Measurements from ENCODE around the gene ULBP3.
A peak's percentile ranks its signal among the peaks of the same experiment; 100 is the strongest.

The ULBP3 gene

DNA sequence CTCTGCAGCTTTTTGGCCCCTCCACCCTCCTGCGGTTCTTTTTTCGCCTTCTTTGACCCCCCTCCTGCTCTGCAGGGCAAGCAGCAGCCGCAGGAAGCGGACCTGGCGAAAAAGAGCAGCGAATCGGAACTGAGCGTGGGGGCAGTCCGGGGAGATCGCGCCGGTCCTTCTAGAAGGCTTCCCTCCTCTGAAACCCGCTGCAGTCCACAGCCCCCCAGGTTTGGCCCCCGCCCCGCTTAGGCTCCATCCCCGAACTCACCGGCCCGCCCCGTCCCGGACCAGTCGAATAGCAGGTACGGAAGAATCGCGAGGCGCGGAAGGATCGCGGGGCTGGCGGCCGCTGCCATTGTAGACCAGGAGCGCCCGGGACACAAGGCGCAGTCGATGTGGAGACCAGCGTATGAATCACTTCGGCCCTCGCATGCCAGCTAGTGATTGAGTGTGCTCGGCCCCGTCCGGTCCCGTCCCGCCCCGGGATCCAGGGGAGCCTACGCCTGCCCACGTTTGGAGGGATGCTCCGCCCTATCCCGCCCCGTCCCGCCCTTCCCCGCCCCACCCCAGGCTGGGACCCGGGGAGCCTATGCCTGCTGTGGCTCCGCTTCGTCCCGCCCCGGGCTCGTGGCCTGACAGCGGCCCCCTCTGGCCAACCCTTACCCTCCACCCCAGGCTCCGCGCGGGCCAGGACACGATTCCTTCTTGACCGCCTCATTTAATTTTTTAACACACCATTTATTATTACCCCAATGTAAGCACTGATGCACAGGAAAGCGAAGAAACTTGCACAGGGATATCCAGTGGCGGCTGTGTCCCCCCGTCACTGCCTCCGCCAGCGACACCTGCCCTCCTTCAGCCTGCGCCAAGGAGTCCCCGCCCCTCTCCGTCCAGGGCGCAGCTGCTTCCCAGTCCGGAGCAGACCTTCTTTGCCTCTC, at the start of gene ULBP3:
Gene ULBP3, minus strand, starts transcription at position 402 of the 929 bp plus-strand sequence. Its CDS starts 55 bp downstream, at position 347.
- DNase-seq (ENCODE audit: extremely low read depth in 1 of 2, low read depth in 1 of 2), result peak; percentile 62 to 70

DNA sequence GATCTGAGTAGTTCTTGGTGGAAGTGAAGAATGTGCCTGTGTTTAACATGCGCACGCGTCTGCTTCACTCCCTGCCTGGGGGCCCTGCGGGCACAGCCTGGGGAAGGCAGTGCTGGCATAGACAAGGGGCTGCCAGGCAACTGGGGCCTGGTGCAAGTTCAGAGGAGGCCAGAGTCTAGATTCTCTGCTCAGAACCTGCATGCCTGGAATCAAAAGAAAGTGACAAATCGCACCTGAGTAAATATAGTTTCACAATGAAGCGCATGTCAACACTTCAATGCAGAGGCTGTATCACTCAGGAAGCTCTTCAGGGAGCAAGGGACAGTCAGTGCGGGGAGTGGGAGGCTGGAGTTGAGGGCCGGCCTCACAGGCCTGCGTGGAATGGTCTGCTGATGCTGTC, 49.7 kb upstream of the ULBP3 start:
- DNase-seq (ENCODE audit: extremely low read depth in 1 of 2, low read depth in 1 of 2), result no peak

DNA sequence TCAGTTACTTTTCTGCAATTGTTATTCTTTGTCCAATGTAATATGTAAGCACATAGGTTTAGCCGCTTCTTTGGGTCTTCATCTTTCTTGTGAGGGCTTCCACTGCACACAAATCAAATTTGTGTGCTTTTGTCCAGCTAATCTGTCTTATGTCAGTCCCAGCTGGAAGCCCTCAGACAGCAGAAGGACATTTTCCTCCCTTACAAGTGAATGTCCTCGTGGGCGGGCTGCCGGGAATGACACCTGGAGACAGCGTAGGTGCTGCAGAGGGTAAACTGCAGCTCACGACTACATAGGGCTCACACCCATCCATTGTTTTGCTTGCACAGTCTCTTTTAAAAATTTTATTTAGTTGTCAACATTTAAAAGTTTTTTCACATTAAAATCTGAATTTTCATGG, 49.3 kb upstream of the ULBP3 start:
- DNase-seq (ENCODE audit: extremely low read depth in 1 of 2, low read depth in 1 of 2), result no peak

DNA sequence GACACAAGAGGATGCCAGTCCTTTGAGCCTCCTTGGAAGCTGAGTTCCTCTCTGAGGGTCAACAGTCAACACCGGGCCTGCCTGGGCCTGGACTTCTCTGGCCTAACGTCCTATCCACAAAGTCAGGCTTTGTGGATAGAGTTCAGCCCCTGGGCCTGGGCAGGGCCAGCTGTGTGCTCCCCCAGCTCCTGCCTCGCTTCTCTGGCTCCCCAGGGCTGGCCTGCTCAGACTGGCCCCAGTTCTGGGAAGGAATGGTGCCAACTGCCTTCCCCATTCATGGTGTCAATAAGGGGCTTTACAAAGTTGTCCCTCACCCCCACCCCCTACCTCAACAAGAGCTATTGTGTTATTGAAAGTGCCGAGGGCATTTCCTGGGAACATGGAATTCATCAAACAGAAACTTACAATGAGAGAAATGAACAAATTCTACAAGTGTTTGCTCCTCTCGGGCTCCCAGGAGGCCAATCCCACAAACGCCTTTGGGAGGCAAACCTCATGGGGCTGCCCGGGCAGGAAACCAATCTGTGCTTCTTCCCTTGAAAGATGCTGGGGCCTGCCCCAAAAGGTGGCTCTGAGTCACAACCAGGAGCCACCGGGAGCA, 47.4 kb upstream of the ULBP3 start:
- DNase-seq (ENCODE audit: extremely low read depth in 1 of 2, low read depth in 1 of 2), result no peak

DNA sequence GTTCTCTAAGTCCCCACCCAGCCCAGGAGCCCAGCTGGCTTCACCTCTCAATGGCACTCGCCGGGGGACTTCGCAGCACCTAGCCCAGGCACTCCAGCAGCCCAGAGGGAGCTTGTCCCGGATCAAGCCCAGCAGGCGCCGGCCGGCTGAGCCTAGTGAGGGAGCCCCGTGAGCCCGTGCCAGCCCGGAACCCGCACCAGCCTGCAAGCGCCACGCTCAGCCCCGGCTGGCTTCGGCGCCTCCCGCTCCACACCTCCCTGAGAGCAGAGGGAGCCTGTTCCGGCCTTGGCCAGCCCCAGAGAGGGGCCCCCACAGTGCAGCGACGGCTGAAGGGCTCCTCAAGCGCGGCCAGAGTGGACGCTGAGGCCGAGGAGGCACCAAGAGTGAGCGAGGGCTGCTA, 46.8 kb upstream of the ULBP3 start:
- DNase-seq (ENCODE audit: extremely low read depth in 1 of 2, low read depth in 1 of 2), result no peak

DNA sequence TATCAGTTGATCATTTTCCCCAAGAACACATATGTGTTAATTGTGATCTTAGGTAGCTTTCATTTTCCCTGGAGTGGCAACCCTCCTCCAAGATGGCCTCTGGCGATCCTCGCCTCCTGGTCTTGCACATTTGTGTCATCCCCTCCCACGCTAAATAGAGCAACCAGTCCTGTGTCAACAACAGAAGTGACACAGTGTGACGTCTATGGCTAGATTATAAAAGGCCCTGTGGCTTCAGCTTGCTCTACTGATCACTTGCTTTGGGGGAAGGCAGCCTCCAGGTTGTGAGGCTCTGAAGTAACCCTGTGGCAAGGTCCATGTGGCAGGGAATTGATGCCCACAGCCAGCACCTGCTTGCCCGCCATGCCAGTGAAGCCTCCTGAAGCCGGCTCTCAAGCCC, 43.3 kb upstream of the ULBP3 start:
- DNase-seq (ENCODE audit: extremely low read depth in 1 of 2, low read depth in 1 of 2), result no peak

DNA sequence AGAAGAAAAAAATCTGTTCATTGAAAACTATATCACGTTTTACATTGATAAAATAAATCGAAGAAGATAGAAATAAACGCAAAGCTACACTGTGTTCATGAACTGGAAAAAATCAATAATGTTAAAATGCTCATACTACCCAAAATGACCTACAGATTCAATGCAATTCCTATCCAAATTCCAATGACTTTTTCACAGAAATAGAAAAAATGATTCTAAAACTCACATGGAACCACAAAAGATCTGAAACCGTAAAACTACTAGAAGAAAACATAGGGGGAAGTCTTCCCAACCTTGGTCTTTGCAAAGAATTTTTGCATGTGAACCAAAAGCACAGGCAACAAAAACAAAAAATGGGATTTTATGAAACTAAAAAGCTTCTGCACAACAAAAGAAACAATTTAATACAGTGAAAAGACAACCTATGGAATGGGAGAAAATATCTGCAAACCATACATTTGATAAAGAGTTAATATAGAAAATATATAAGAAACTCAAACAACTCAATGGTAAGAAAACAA, 33.9 kb upstream of the ULBP3 start:
- no peak for DNase-seq (ENCODE audit: extremely low read depth in 1 of 2, low read depth in 1 of 2)

DNA sequence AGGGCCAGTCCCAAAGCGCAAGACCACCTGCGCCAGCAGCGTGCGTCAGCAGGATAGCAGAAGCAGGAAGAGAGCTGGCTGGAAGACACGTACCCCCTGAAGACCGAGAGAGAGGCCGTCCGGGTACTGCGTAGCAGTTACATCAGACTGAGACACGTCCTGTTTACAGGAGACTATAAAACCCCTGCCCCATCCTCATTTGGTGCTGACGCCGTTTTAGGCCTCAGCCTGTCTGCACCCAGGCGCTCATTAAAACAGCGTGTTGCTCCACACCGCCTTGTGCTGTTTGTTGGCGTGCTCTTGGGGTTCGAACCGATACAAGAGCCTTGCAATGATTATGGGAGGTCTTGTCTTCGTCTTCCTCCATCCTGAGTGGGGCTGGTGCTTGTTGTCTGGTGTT, 31.8 kb upstream of the ULBP3 start:
- no peak for DNase-seq (ENCODE audit: extremely low read depth in 1 of 2, low read depth in 1 of 2)

DNA sequence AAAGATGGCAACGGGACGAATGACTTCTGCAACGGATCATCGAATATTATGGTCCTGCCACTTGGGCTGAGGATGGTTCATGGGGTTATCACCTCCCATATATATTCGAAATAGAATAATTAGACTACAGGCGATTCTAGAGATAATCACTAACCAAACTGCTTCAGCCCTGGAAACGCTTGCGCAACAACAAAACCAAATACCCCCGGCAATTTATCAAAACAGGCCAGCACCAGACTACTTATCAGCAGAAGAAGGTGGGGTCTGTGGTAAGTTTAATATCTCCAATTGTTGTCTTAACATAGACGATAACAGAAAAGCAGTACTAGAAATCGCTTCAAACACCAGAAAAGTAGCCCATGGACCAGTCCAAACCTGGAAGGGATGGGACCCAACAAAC, 31.0 kb upstream of the ULBP3 start:
- no peak for DNase-seq (ENCODE audit: extremely low read depth in 1 of 2, low read depth in 1 of 2)

DNA sequence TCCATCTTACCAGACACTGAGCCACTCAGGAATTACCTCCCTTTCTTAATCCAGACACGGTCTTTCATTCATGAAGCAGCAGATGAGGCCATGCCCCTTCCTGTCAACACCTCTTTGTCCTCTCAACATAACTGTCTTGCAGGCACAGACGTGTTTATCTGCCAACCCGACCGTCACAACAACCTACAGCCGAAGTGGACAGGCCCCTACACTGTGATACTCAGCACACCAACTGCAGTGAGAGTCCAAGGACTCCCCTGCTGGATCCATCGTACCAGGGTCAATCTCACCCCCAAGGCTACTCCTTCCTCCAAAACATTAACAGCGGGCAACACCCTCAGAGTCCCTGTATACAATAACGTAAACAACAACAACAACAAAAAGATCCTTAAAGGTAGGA, 30.6 kb upstream of the ULBP3 start:
- no peak for DNase-seq (ENCODE audit: extremely low read depth in 1 of 2, low read depth in 1 of 2)

DNA sequence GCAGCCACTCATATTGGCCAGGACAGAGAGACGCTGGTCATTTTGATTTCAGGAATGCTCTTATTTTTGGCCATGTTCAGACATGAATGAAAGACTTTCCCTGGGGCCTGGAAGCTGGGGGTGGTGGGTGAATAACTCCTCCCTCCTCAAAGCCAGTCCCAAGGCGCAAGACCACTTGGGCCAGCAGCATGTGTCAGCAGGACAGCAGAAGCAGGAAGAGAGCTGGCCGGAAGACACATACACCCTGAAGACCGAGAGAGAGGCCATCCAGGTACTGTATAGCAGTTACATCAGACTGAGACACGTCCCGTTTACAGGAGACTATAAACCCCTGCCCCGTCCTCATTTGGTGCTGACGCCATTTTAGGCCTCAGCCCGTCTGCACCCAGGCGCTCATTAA, 29.2 kb upstream of the ULBP3 start:
- no peak for DNase-seq (ENCODE audit: extremely low read depth in 1 of 2, low read depth in 1 of 2)

DNA sequence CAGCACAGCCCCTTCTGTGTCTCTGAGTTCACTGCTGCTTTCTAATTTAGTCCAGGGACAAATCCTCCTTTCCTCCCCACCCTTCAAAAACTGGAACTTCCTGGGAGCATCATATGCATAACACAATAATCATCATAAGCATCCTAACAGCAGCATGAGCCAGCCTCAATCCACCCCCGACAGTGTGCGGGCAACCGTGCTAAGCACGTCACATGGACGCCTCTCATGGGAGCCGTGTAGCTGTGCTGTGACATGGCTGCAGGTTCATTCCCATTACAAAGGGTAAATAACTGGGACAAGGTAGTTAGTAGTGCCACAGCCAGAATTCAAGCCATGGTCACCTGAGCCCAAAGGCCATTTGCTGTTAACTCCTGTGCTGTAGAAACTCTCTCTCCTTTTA, 24.5 kb upstream of the ULBP3 start:
- no peak for DNase-seq (ENCODE audit: extremely low read depth in 1 of 2, low read depth in 1 of 2)

DNA sequence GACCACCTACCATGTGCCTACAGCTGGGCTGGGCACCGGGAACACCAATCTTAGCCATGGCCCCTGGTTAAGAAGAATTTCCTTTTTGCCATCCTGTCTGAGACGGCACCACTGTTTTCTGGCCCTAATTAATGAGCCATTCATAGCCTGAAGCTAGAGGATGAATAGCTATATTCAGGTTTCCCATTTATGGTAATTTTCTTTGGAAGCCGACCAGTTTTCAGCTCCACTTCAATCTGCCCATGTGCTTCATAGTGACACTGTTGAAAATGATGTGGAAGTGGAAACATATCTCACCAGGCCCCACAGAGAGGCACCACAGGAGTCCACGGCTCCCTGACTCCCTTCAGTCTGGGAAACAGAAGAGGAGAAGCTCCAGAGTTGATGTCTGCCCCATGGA, 22.6 kb upstream of the ULBP3 start:
- DNase-seq (ENCODE audit: extremely low read depth in 1 of 2, low read depth in 1 of 2), result no peak

DNA sequence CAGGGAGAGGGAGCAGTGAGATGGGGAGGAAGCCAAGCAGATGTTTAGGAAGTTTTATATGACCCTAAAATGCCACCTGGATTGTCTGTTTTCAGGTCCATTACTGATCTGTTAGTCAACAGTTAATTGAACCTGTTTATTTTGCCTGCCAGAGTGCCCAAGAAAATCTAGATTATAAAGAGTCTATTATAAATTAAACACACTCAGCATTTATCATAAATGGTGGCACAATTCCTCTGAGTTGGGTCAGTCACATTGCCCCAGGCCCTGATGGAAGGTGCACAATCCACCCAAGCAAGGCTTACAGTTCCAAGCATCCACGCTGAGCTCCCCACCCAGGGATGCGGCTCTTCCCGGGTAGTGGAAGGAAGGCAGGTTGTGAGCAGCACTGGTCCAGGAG, 21.4 kb upstream of the ULBP3 start:
- DNase-seq (ENCODE audit: extremely low read depth in 1 of 2, low read depth in 1 of 2), result no peak

DNA sequence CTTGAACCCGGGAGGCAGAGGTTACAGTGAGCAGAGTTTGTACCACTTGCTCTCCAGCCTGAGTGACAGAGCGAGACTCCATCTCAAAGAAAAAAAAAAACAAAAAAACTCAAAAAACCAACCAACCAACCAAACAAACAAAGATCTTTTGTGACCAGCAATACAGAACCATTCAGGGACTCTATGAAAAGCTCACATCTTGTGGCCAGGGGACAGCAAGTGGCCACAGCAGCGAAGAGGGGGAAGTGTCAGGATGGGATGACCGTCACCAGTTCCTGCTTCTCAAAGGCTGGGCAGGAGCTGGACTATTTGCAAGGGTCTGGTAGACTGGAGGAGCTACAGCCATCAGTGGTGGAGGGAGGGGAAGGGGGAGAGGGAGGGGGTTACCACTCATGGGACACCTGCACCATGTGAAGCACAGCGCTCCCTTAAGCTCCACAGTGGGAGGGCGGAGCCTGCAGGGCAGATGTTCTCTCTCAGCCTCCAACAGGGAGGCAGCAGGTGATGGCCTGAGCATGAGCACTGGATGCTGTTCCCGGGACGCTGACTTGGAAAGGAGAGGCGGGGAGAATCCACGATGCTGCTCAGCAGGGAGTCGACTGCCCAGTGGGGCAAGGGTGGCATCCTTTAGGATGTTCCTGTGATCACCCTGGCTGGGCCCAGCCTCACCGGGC, 19.7 kb upstream of the ULBP3 start:
- no peak for DNase-seq (ENCODE audit: extremely low read depth in 1 of 2, low read depth in 1 of 2)

DNA sequence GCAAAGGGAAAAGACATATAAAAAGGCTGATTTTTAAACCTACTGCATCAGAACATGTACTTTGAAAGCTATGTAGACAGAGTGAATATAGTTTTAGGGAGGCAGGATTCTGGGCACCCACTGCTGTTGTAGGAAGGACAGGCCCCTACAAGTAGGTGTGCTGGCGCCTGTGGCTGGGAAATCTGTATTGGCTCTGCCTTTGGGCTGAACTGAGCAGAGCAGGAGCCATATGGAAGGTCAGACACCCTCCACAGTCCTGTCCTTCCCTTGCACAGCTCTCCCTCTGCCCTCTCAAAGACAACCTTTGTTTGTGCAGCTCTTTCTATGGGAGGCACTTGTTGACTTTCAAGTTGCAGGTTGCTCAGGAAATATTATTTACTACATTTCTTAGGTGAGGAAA, 18.4 kb upstream of the ULBP3 start:
- DNase-seq (ENCODE audit: extremely low read depth in 1 of 2, low read depth in 1 of 2), result no peak

DNA sequence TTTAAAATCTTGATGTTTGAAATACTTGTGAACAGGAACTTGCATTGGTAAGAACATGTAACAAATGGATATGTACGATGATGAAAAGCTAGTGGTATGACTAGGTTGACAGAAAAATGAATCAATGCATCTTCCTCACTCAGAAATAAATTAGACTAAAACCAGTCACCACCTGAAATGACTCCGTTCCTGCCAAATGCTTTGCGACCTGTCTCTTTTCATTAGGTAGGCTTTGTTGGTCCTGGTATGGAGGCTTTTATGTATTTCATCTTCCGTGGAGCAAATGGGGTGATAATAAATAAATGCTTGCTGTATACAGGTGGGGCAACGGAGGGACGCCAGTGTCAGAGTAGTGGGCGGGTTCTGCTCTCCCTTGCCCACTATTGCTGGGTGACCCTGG, 17.1 kb upstream of the ULBP3 start:
- no peak for DNase-seq (ENCODE audit: extremely low read depth in 1 of 2, low read depth in 1 of 2)

DNA sequence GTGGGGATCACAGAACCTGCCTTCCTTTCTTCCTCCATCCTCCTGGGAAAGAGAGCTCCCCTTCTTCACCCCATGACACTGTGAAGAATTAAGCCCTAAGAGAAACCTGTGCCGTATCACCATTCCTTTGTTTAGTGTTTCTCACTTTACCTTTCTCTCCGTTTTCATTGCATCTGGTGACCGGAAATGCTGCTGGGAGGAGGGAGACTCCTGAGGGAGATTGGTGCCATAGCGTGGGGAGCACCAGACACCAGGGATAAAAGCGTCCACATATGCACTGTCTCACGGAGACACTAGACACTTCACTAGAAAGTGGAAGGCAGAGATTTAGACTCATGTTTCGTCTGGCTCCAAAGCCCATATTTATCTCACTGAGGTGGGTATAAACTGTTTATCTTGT, 15.5 kb upstream of the ULBP3 start:
- no peak for DNase-seq (ENCODE audit: extremely low read depth in 1 of 2, low read depth in 1 of 2)

DNA sequence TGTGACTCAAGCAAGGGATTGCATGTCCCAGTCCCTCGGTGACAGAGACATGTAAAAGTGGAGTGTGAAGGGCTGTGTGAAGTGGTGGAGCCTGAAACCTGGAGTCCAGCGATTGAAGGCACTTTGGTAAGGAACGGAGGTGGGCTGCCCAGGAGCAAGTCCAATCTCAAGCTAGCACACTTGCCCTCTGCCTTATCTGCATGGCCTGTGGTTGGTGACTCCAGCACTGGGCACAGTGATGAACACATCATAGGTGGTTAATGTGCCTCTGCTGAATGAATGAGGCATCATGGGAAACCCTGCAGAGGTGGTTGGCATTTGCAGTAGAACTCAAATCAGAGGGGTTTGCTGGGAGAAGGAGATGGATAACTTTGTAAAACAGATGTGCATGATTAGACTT, 14.9 kb upstream of the ULBP3 start:
- DNase-seq (ENCODE audit: extremely low read depth in 1 of 2, low read depth in 1 of 2), result no peak

DNA sequence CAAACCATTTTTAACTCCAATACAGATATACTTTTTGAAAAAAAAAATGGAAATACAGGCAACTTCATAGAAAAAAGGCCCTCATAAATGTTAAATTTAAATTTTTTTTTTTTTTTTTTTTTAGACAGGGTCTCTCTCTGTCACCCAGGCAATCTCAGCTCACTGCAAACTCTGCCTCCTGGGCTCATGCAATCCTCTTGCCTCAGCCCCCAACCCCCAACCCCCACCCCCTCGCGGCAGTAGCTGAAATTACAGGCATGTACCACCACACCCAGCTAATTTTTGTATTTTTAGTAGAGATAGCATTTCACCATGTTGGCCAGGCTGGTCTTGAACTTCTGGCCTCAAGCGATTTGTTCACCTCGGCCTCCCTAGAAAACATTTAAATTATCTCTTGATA, 12.8 kb upstream of the ULBP3 start:
- no peak for DNase-seq (ENCODE audit: extremely low read depth in 1 of 2, low read depth in 1 of 2)

DNA sequence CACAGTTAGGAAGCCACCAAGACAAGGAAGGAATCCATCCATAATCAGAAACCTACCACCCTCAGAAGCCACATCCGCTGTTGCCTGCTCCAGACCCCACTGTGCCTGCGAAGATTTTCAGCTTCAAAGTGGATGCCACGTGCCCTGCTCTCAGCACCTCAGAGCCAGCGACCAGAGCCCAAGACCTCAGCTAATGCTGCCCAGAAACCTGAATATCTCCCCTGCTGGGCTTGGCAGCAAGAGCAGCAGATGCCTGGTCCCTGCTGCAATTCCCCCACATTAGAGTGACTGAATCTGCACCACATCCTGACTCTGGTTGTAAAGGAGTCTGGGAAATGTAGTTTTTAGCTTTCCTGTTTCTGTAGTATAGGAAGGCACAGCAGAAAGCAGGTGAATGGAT, 10.7 kb upstream of the ULBP3 start:
- DNase-seq (ENCODE audit: extremely low read depth in 1 of 2, low read depth in 1 of 2), result no peak

DNA sequence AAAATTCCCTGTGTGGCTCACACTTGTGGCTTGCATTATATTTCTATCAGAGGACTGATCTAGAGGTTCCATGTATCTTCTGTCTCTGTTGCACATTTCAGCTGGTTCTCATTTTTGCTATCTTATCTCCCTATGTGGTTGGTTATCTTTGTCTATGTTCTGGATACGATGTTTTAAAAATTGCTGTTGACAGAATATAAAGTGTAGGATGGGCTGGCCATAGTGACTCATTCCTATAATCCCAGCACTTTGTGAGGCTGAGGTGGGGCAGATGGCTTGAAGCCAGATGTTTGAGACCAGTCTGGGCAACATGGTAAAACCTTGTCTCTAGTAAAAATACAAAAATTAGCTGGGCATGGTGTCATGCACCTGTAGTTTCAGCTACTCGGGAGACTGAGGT, 9.9 kb upstream of the ULBP3 start:
- no peak for DNase-seq (ENCODE audit: extremely low read depth in 1 of 2, low read depth in 1 of 2)
